Thymus (tissue), 11 donors: ENCODE measurements around the gene TCF21. TPM values are rescaled to one million over a fixed set of nuclear protein-coding genes. Genes with fewer than 3 reads are reported as not detected.

Experiments
- DNase-seq, 9 donors: peaks; one replicate each; pipeline ENCODE4 v3.0.0-alpha.2; 2013; ENCODE audit warnings: low spot score in 9 of 9, low read depth in 6 of 9, missing footprints in 1 of 9
- H3K27ac ChIP-seq, 2 donors: one replicate each; pipeline ENCODE4 v1.5.1; 2013; ENCODE audit warnings: control low read depth in 1 of 2, low read depth in 1 of 2, low read length in 1 of 2, mild to moderate bottlenecking in 1 of 2, moderate library complexity in 1 of 2
- H3K27me3 ChIP-seq, 2 donors: one replicate each; pipeline ENCODE4 v1.5.1; 2013; ENCODE audit warnings: low read length in 1 of 2; ENCODE audit not compliant: control insufficient read depth in 2 of 2, insufficient read depth in 1 of 2
- H3K36me3 ChIP-seq, 2 donors: one replicate each; pipeline ENCODE4 v1.5.1; 2013; ENCODE audit warnings: low read length in 1 of 2, mild to moderate bottlenecking in 1 of 2, moderate library complexity in 1 of 2; ENCODE audit not compliant: control insufficient read depth in 2 of 2, insufficient read depth in 2 of 2
- H3K4me1 ChIP-seq, 2 donors: one replicate each; pipeline ENCODE4 v1.5.1; 2013; ENCODE audit warnings: low read length in 2 of 2; ENCODE audit not compliant: control insufficient read depth in 2 of 2, insufficient read depth in 2 of 2
- H3K4me3 ChIP-seq, 2 donors: one replicate each; pipeline ENCODE4 v1.5.1; 2013; ENCODE audit warnings: low read length in 2 of 2, control low read depth in 1 of 2, mild to moderate bottlenecking in 1 of 2
- H3K9me3 ChIP-seq, 2 donors: one replicate each; pipeline ENCODE4 v1.5.1; 2013; ENCODE audit warnings: low read length in 1 of 2, mild to moderate bottlenecking in 1 of 2; ENCODE audit not compliant: control insufficient read depth in 2 of 2, insufficient read depth in 1 of 2
- WGBS: extraction: QIAGEN DNeasy Blood & Tissue Kit; methylation state at CpG from one replicate; pipeline ENCODE4 v1.1.7; 2013; 5-methylcytosine and 5-hydroxymethylcytosine counted together
- polyA plus RNA-seq: library from polyadenylated mRNA; stranded (reverse); fragments of 200-250 nt; gene quantifications from one replicate; pipeline ENCODE4 v1.2.3, GENCODE V29; 2013
- total RNA-seq: library from RNA; stranded (reverse); fragments of 120-200 nt; gene quantifications from one replicate; pipeline ENCODE4 v1.2.4, GENCODE V29; 2013
- donor health status: healthy.

The TCF21 gene
- total and polyA plus RNA-seq, 2 donors: 0.05 to 0.14 TPM

- Histone ChIP-seq H3K9me3 (no peaks in the 10 kb centered on the region), H3K36me3 (no peaks in the 10 kb centered on the region), H3K27ac (no peak overlapping the region), H3K4me1 (no peaks in the 10 kb centered on the region), H3K27me3 (peaks cover 28 to 66% of the 10 kb centered on the region in 2 donors), H3K4me3 (no peak overlapping the region)
- no peak for DNase-seq
- WGBS: 90% methylated on average over 2 of the region's 2 CpGs
Observed at GRCh38 chr6:133886104-133886775, 2.7 kb upstream of the TCF21 start.

- H3K4me3 ChIP-seq: no peak overlapping the region
- no peak overlapping the region for H3K27ac ChIP-seq
Observed at GRCh38 chr6:133887156-133887879, 1.6 kb upstream of the TCF21 start.

GRCh38 chr6:133887880-133888230 is 1.1 kb upstream of the TCF21 start:
- peaks cover 0 to 1% of the 10 kb centered on the region in 2 donors for H3K9me3 ChIP-seq
- no peaks in the 10 kb centered on the region for H3K4me1 ChIP-seq
- H3K4me3 ChIP-seq: no peak overlapping the region
- 55% methylated on average over 1 of the region's 1 CpG for WGBS
- peaks cover 39 to 79% of the 10 kb centered on the region in 2 donors for H3K27me3 ChIP-seq
- no peak overlapping the region for H3K27ac ChIP-seq
- DNase-seq: no peak
- H3K36me3 ChIP-seq: no peaks in the 10 kb centered on the region

More at GRCh38 chr6:133887156-133887879, 1.6 kb upstream of the TCF21 start:
- Histone ChIP-seq H3K27me3 (peaks cover 34 to 77% of the 10 kb centered on the region in 2 donors), H3K36me3 (no peaks in the 10 kb centered on the region), H3K4me1 (no peaks in the 10 kb centered on the region), H3K9me3 (peaks cover 0 to 1% of the 10 kb centered on the region in 2 donors)
- 39% methylated on average over 4 of the region's 4 CpGs for WGBS
- no peak for DNase-seq

GRCh38 chr6:133889557-133890403 is 867 bp downstream of the TCF21 start:
- Histone ChIP-seq H3K36me3 (no peaks in the 10 kb centered on the region), H3K4me1 (no peaks in the 10 kb centered on the region), H3K27me3 (peaks cover 58 to 90% of the 10 kb centered on the region in 2 donors), H3K9me3 (peaks cover 0 to 1% of the 10 kb centered on the region in 2 donors), H3K27ac (no peak overlapping the region), H3K4me3 (no peak overlapping the region)
- WGBS: 9% methylated on average over 56 of the region's 56 CpGs
- no peak for DNase-seq

- Histone ChIP-seq H3K27me3 (peaks cover 65 to 95% of the 10 kb centered on the region in 2 donors), H3K9me3 (peaks cover 1 to 3% of the 10 kb centered on the region in 2 donors), H3K36me3 (no peaks in the 10 kb centered on the region), H3K4me1 (peaks cover 0 to under 1% of the 10 kb centered on the region in 2 donors), H3K27ac (no peak overlapping the region), H3K4me3 (no peak overlapping the region)
- DNase-seq: no peak
- WGBS: 4% methylated on average over 4 of the region's 4 CpGs
Observed at GRCh38 chr6:133890711-133891148, 1.8 kb downstream of the TCF21 start.

GRCh38 chr6:133891149-133891926 is 2.4 kb downstream of the TCF21 start:
- 4% methylated on average over 45 of the region's 45 CpGs for WGBS
- Histone ChIP-seq H3K36me3 (no peaks in the 10 kb centered on the region), H3K9me3 (peaks cover 1 to 4% of the 10 kb centered on the region in 2 donors), H3K4me1 (peaks cover 0 to 4% of the 10 kb centered on the region in 2 donors), H3K4me3 (no peak overlapping the region), H3K27me3 (peaks cover 70 to 95% of the 10 kb centered on the region in 2 donors), H3K27ac (no peak overlapping the region)
- no peak for DNase-seq

GRCh38 chr6:133891927-133892812 is 3.3 kb downstream of the TCF21 start:
- peaks cover 1 to 4% of the 10 kb centered on the region in 2 donors for H3K9me3 ChIP-seq
- H3K27me3 ChIP-seq: peaks cover 70 to 100% of the 10 kb centered on the region in 2 donors
- no peak for DNase-seq
- 13% methylated on average over 12 of the region's 12 CpGs for WGBS
- H3K36me3 ChIP-seq: no peaks in the 10 kb centered on the region
- peaks cover 0 to 4% of the 10 kb centered on the region in 2 donors for H3K4me1 ChIP-seq
- no peak overlapping the region for H3K4me3 ChIP-seq
- H3K27ac ChIP-seq: no peak overlapping the region
